Right atrium auricular region (tissue), 2 donors: ENCODE measurements around the gene MRTFB. TPM values are rescaled to one million over a fixed set of nuclear protein-coding genes. Genes with fewer than 3 reads are reported as not detected.

Experiments used
- DNase-seq: peaks from one replicate; pipeline ENCODE4 v3.0.0-alpha.2; 2019; ENCODE audit warnings: low spot score
- H3K27ac ChIP-seq, 2 donors: fragments of 200-600 bp; sonication (generic); 1 replicate in 1 of 2; 2 replicates in 1 of 2; pipeline ENCODE4 v1.5.1; 2016 to 2019
- H3K27me3 ChIP-seq, 2 donors: fragments of 200-600 bp; sonication (generic); one replicate each; pipeline versions ENCODE4 v1.5.1 to v1.6.0; 2017 to 2019
- H3K36me3 ChIP-seq: fragments of 200-600 bp; sonication (generic); one replicate; pipeline ENCODE4 v1.5.1; 2016
- H3K4me1 ChIP-seq, 2 donors: fragments of 200-600 bp; sonication (generic); one replicate each; pipeline versions ENCODE4 v1.5.1 to v1.6.0; 2017 to 2019
- H3K4me3 ChIP-seq, 2 donors: fragments of 200-600 bp; sonication (generic); 1 replicate in 1 of 2; 2 replicates in 1 of 2; pipeline ENCODE4 v1.5.1; 2017 to 2019; ENCODE audit warnings: mild to moderate bottlenecking in 1 of 2, moderate library complexity in 1 of 2
- H3K9me3 ChIP-seq, 2 donors: fragments of 200-600 bp; sonication (generic); one replicate each; pipeline ENCODE4 v1.5.1; 2019
- microRNA counts, 2 donors: library from miRNA; unstranded; fragments of <30 nt; microRNA quantifications; one replicate each; lab custom pipeline; 2016 to 2017
- microRNA-seq, 2 donors: library from miRNA; unstranded; fragments of <30 nt; microRNA quantifications; one replicate each; pipeline ENCODE4, GENCODE V29; 2016 to 2017; ENCODE audit warnings: borderline number of aligned reads in 2 of 2, borderline replicate concordance in 1 of 2
- total RNA-seq, 2 donors: library from RNA; depleted of rRNA; stranded (reverse); fragments of >200 nt; gene quantifications; one replicate each; pipeline ENCODE4 v1.1.0, GENCODE V29; 2016
- TF ChIP-seq, protein P1 (sequence below), 2 donors: fragments of 200-600 bp; sonication (generic); IDR thresholded peaks; one replicate each; pipeline ENCODE4 v1.5.1; 2019; ENCODE audit warnings: antibody characterized with exemption in 2 of 2

Gene MRTFB
- total RNA-seq, 2 donors from 2014 or later: 38.6 to 46.5 TPM

DNA sequence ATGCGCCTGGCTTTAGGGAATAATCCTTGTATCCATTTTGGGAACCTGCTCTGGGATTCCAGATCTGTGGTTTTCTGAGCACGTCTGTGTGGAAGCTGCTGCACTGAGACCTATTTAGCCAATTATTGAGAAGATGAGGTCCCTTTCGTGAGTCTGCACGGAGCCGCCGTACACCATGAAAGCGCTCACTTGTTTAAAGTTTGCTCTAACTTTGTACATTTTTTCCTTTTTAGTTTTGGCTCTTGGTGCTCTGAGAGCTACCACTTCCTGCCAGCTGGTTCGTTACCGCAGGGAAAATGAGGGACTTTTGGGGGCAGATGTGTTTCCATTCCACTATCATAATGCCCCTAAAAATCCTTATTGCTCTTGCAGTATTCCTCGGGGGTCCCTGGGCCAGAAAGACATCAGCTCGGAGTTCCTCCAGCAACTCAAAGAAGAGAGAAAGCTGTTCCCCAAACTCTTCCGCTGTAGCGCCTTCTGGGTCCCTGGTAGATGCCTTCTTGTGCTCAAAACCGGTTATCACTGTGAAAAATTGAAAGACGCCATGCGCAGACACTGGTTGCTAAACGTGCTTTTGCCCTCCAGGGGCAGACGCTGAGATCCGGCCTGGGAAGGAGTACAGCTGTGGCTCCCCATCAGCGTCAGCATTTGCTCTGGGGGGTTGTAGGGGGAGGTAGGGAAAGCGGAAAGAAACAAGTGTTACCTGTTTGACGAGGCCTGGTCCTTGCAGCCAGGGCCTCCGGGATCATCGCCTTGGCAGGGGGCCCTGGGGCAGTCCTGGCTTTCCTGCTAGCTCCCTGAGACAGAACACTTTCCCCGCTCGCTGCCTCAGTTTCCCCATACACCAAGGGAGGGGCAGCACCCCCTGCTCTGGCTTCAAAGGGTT lies 238.1 kb downstream of the MRTFB start:
- H3K27ac ChIP-seq: no peak overlapping the region
- H3K36me3 ChIP-seq: no peaks in the 10 kb centered on the region
- TF ChIP-seq, protein P1, sequence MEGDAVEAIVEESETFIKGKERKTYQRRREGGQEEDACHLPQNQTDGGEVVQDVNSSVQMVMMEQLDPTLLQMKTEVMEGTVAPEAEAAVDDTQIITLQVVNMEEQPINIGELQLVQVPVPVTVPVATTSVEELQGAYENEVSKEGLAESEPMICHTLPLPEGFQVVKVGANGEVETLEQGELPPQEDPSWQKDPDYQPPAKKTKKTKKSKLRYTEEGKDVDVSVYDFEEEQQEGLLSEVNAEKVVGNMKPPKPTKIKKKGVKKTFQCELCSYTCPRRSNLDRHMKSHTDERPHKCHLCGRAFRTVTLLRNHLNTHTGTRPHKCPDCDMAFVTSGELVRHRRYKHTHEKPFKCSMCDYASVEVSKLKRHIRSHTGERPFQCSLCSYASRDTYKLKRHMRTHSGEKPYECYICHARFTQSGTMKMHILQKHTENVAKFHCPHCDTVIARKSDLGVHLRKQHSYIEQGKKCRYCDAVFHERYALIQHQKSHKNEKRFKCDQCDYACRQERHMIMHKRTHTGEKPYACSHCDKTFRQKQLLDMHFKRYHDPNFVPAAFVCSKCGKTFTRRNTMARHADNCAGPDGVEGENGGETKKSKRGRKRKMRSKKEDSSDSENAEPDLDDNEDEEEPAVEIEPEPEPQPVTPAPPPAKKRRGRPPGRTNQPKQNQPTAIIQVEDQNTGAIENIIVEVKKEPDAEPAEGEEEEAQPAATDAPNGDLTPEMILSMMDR (IDR thresholded peaks at IDR 0.05): no peak
- no peak for DNase-seq
- H3K27me3 ChIP-seq: no peaks in the 10 kb centered on the region
- no peaks in the 10 kb centered on the region for H3K9me3 ChIP-seq
- H3K4me3 ChIP-seq: no peak overlapping the region
- H3K4me1 ChIP-seq: peaks cover 0 to 30% of the 10 kb centered on the region in 2 donors

DNA sequence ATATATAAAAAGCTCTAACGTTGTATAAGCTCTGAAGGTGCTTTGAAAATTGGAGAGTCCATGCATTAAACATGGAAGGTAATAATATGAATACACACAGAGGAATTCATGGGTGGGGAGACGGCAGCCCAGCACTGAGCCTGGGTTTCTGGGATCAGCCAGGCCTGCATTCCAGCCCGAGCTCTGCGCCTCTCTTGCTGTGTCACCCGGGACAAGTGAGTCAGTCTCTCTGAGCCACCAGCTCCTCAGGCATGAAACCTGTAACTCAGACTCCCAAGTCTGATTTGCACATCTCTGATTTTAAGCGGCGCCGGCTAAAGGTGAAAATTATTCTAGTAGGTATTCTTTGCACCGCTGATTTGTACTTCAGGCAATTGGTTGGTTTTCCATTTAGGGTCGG lies 238.8 kb downstream of the MRTFB start:
- no peak overlapping the region for H3K4me3 ChIP-seq
- no peak overlapping the region for H3K27ac ChIP-seq
- no peaks in the 10 kb centered on the region for H3K27me3 ChIP-seq
- H3K36me3 ChIP-seq: no peaks in the 10 kb centered on the region
- DNase-seq: no peak
- H3K4me1 ChIP-seq: peaks cover 0 to 30% of the 10 kb centered on the region in 2 donors
- H3K9me3 ChIP-seq: no peaks in the 10 kb centered on the region
- TF ChIP-seq, protein P1 (IDR thresholded peaks at IDR 0.05): no peak

DNA sequence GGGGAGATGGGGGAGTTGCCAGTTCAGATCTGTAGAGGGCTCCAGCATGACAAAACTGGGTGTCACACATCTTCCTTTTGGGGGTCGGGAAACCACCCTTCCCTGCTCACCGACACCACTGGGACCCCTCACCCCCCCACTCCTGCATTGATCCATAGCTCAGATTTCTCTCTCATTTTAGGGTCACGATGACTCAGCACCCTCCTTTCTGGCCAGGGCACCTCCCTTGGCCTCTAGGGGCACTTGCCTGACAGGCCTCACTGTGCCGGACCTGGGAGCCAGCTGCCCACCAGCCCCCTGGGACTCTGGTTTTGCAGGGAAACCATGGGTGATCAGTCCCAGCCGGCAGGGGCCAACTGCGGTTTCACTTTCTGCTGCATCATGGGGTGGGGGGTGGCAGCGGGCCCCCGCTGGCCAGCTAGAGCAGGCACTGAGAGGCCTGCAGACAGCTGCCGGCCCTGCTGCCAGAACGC lies 239.4 kb downstream of the MRTFB start:
- Histone ChIP-seq H3K36me3 (no peaks in the 10 kb centered on the region), H3K4me1 (peaks cover 0 to 28% of the 10 kb centered on the region in 2 donors), H3K9me3 (no peaks in the 10 kb centered on the region), H3K27me3 (no peaks in the 10 kb centered on the region), H3K27ac (no peak overlapping the region), H3K4me3 (no peak overlapping the region)
- TF ChIP-seq, protein P1 (IDR thresholded peaks at IDR 0.05): no peak
- DNase-seq: no peak

DNA sequence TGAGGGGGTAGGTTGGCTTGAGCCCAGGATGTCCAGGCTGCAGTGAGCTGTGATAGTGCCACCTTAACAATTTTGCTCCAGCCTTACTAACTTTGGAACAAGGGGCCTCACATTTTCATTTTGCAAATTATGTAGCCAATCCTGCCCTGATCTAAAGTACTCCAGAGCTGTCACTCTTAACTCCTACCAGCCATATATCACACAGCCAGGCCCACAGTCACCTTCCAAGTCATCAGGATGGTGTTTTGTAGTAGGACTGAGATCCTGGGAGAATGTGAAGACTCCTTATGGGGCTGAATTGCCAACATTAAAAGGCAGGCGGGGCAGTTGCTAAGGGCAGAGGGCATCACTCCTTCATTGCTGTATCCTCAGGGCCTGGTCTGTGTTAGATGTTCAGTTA lies 243.0 kb downstream of the MRTFB start:
- H3K9me3 ChIP-seq: no peaks in the 10 kb centered on the region
- H3K36me3 ChIP-seq: no peaks in the 10 kb centered on the region
- TF ChIP-seq, protein P1 (IDR thresholded peaks at IDR 0.05): no peak
- H3K4me3 ChIP-seq: no peak overlapping the region
- no peaks in the 10 kb centered on the region for H3K4me1 ChIP-seq
- no peaks in the 10 kb centered on the region for H3K27me3 ChIP-seq
- no peak overlapping the region for H3K27ac ChIP-seq
- no peak for DNase-seq

DNA sequence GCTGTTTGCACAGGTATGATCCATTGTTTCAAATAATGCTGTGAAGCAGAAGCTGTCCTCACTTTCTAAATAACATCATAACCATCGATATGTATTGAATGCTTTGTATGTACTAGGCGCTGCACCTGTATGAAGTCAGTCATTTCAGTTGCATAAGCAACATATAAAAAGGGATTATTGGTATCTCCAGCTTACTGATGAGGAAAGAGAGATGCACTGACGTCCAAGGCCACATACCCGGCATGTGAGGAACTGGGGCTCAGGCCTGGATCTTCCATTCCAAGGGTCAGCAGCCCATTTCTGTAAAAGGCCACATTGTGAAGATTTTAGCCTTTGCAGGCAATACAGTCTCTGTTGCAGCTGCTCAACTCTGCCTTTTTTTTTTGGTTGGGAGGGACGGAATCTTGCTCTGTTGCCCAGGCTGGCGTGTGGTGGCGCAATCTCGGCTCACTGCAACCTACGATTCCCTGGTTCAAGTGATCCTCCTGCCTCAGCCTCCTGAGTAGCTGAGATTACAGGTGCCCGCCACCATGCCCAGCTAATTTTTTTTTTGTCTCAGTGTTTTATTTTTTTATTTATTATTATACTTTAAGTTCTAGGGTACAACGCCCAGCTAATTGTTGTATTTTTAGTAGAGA lies 244.7 kb downstream of the MRTFB start:
- H3K9me3 ChIP-seq: no peaks in the 10 kb centered on the region
- TF ChIP-seq, protein P1 (IDR thresholded peaks at IDR 0.05): no peak
- H3K36me3 ChIP-seq: no peaks in the 10 kb centered on the region
- no peak overlapping the region for H3K4me3 ChIP-seq
- H3K4me1 ChIP-seq: no peaks in the 10 kb centered on the region
- no peak overlapping the region for H3K27ac ChIP-seq
- no peaks in the 10 kb centered on the region for H3K27me3 ChIP-seq
- DNase-seq: no peak

MicroRNAs encoded within 50 kb of the gene (microRNA counts, 767-probe panel; counts per million panel counts)
- microRNA hsa-miR-193b-3p (lab: Ali Mortazavi, UCI) (0 to 2,441 counts per million in 2 donors), microRNA hsa-miR-365a-3p (lab: Ali Mortazavi, UCI) (2,387 to 4,974 counts per million in 2 donors)

Small RNAs within 50 kb of the gene (microRNA-seq; reads per million reads assigned to microRNA genes)
- gene MIR193B: 74.2 to 195 reads per million in 2 donors
- 1.4 to 3.5 reads per million in 2 donors for gene MIR365A

Other genes starting within 250 kb of the MRTFB start
- 1 to 10 TPM; 7.5 to 9.4 TPM for gene ERCC4, start 151.2 kb upstream of the MRTFB start, total RNA-seq